Stomach (tissue), 4 donors: ENCODE data around the gene RNF215.

Source experiments
- CTCF ChIP-seq, 7 experiments: fragments of 450-650 bp in 4 of 7; fragments of 200-600 bp in 3 of 7; sonication (generic) in 3 of 7; IDR thresholded peaks; one replicate each; pipeline ENCODE4 v1.5.1; 2016 to 2019; ENCODE audit warnings: antibody characterized with exemption in 7 of 7, control low read depth in 2 of 7, mild to moderate bottlenecking in 1 of 7
- POLR2A ChIP-seq, 4 donors: fragments of 450-650 bp; IDR thresholded peaks; one replicate each; pipeline ENCODE4 v1.6.1; 2016; ENCODE audit warnings: antibody characterized with exemption in 4 of 4, control low read depth in 2 of 4, mild to moderate bottlenecking in 1 of 4, moderate library complexity in 1 of 4

- TF ChIP-seq POLR2A (IDR thresholded peaks at IDR 0.05) (no peak), CTCF (IDR thresholded peaks at IDR 0.05) (no peak)
Observed at GRCh38 chr22:30429887-30430286, 42.7 kb upstream of the RNF215 start.
